CD14-positive monocyte (primary cell): ENCODE results near the gene PPP2R1A. TPM values are rescaled to one million over a fixed set of nuclear protein-coding genes. Genes with fewer than 3 reads are reported as not detected.

Source experiments
- DNase-seq, 3 donors: peaks; one replicate each; pipeline ENCODE4 v3.0.0-alpha.2; 2011 to 2022
- H2AFZ ChIP-seq: 2 replicates; pipeline ENCODE4 v1.6.0; 2012; ENCODE audit warnings: mild to moderate bottlenecking, low read depth, low read length, inconsistent platforms; ENCODE audit not compliant: insufficient read depth, poor library complexity, severe bottlenecking
- H3K27ac ChIP-seq, 2 donors: 1 replicate in 1 of 2; 2 replicates in 1 of 2; pipeline ENCODE4 v1.5.1; 2012 to 2013; ENCODE audit warnings: low read length in 2 of 2, control low read depth in 1 of 2, inconsistent platforms in 1 of 2, low read depth in 1 of 2, mild to moderate bottlenecking in 1 of 2
- H3K27me3 ChIP-seq, 2 donors: one replicate each; pipeline versions ENCODE4 v1.6.0 to v1.6.1; 2011 to 2013; ENCODE audit warnings: low read length in 2 of 2; ENCODE audit not compliant: control insufficient read depth in 2 of 2, insufficient read depth in 2 of 2
- H3K36me3 ChIP-seq, 2 donors: replicated peaks in 1 of 2; 1 replicate in 1 of 2; 2 replicates in 1 of 2; pipeline versions ENCODE4 v1.5.1 to v1.6.1; 2012 to 2013; ENCODE audit warnings: low read length in 2 of 2, control low read depth in 1 of 2, inconsistent platforms in 1 of 2, mild to moderate bottlenecking in 1 of 2; ENCODE audit not compliant: insufficient read depth in 2 of 2, control insufficient read depth in 1 of 2
- H3K4me1 ChIP-seq, 2 donors: 1 replicate in 1 of 2; 2 replicates in 1 of 2; pipeline versions ENCODE4 v1.5.1 to v1.6.1; 2012 to 2013; ENCODE audit warnings: low read length in 2 of 2, control low read depth in 1 of 2, inconsistent platforms in 1 of 2, mild to moderate bottlenecking in 1 of 2, moderate library complexity in 1 of 2; ENCODE audit not compliant: insufficient read depth in 2 of 2, control insufficient read depth in 1 of 2
- H3K4me2 ChIP-seq: replicated peaks from 2 replicates; pipeline ENCODE3; 2012; ENCODE audit warnings: low read length, moderate library complexity, mild to moderate bottlenecking; ENCODE audit not compliant: poor library complexity, severe bottlenecking; ENCODE audit errors: extremely low read depth
- H3K4me3 ChIP-seq, 3 experiments: fragments of 200-600 bp in 1 of 3; sonication (generic) in 1 of 3; replicated peaks in 1 of 3; 1 replicate in 2 of 3; 2 replicates in 1 of 3; pipeline ENCODE4 v1.5.1; 2011 to 2013; ENCODE audit warnings: low read length in 3 of 3, mild to moderate bottlenecking in 3 of 3, control low read depth in 2 of 3, low read depth in 2 of 3, inconsistent platforms in 1 of 3, moderate library complexity in 1 of 3
- H3K79me2 ChIP-seq: 2 replicates; pipeline ENCODE4 v1.6.0; 2012; ENCODE audit warnings: mild to moderate bottlenecking, control low read depth, inconsistent platforms, low read length, moderate library complexity; ENCODE audit not compliant: insufficient read depth
- H3K9ac ChIP-seq: 2 replicates; pipeline ENCODE4 v1.6.0; 2017; ENCODE audit warnings: low read length, mild to moderate bottlenecking; ENCODE audit not compliant: insufficient read depth, poor library complexity, severe bottlenecking
- H3K9me3 ChIP-seq, 2 donors: replicated peaks in 1 of 2; 1 replicate in 1 of 2; 2 replicates in 1 of 2; pipeline versions ENCODE4 v1.5.1 to v1.6.1; 2012 to 2013; ENCODE audit warnings: low read length in 2 of 2, control low read depth in 1 of 2; ENCODE audit not compliant: control insufficient read depth in 1 of 2, insufficient read depth in 1 of 2
- H4K20me1 ChIP-seq: 2 replicates; pipeline ENCODE4 v1.6.0; 2012; ENCODE audit warnings: mild to moderate bottlenecking, low read length, control low read depth, moderate library complexity; ENCODE audit not compliant: insufficient read depth
- H3K27ac Mint-ChIP-seq, 7 donors: one replicate each; pipeline ENCODE4 v1.8.0; 2020; ENCODE audit warnings: mild to moderate bottlenecking in 7 of 7, mixed read lengths in 7 of 7, moderate library complexity in 6 of 7, inconsistent platforms in 2 of 7
- H3K27me3 Mint-ChIP-seq, 3 donors: one replicate each; pipeline ENCODE4 v1.8.0; 2021 to 2022; ENCODE audit warnings: low read depth in 3 of 3, mild to moderate bottlenecking in 3 of 3, mixed read lengths in 3 of 3, moderate library complexity in 3 of 3, inconsistent platforms in 1 of 3
- H3K36me3 Mint-ChIP-seq, 2 donors: one replicate each; pipeline ENCODE4 v1.8.0; 2020; ENCODE audit warnings: mixed read lengths in 2 of 2, inconsistent platforms in 1 of 2, mild to moderate bottlenecking in 1 of 2
- H3K4me1 Mint-ChIP-seq: one replicate; pipeline ENCODE4 v1.8.0; 2020; ENCODE audit warnings: mild to moderate bottlenecking, mixed read lengths
- H3K4me3 Mint-ChIP-seq, 2 donors: one replicate each; pipeline ENCODE4 v1.8.0; 2020; ENCODE audit warnings: mild to moderate bottlenecking in 2 of 2, mixed read lengths in 2 of 2, moderate library complexity in 1 of 2
- H3K9me3 Mint-ChIP-seq, 7 donors: one replicate each; pipeline ENCODE4 v1.8.0; 2020 to 2022; ENCODE audit warnings: mixed read lengths in 7 of 7, mild to moderate bottlenecking in 6 of 7, moderate library complexity in 6 of 7, inconsistent platforms in 2 of 7
- CTCF ChIP-seq: fragments of 200-600 bp; IDR thresholded peaks from one replicate; pipeline ENCODE4 v1.8.0; 2022; ENCODE audit warnings: antibody characterized with exemption, mild to moderate bottlenecking
- WGBS: methylation state at CpG from one replicate; pipeline ENCODE4 v1.1.5; 2013; ENCODE audit warnings: missing lambda C conversion rate; ENCODE audit not compliant: insufficient coverage; 5-methylcytosine and 5-hydroxymethylcytosine counted together
- intact Hi-C, 2 donors: fragments of 100-400 bp; cut with micrococcal nuclease; formaldehyde crosslinking; loops; one replicate each; pipeline versions ENCODE4 v1.15.0 to v1.15.1; 2023
- polyA plus RNA-seq, 3 donors: library from polyadenylated mRNA; depleted of rRNA in 1 of 3; unstranded in 2 of 3; stranded (reverse) in 1 of 3; fragments of 300-500 nt in 2 of 3; fragments of >200 nt in 1 of 3; fragmentation: Illumina TruSeq in 2 of 3; gene quantifications; 1 replicate in 2 of 3; 2 replicates in 1 of 3; pipeline ENCODE4 v1.2.3, GENCODE V29; 2012 to 2021

The PPP2R1A gene
- polyA plus RNA-seq, 3 donors, result 79.9 to 151 (median 127) TPM

- Histone ChIP-seq H3K4me1 (no peaks in the 10 kb centered on the region), H3K4me2 (no peak overlapping the region), H3K9me3 (no peaks in the 10 kb centered on the region), H3K27me3 (no peaks in the 10 kb centered on the region), H2AFZ (no peak overlapping the region), H3K36me3 (peaks cover 23 to 27% of the 10 kb centered on the region in 2 donors), H3K9ac (no peak overlapping the region), H4K20me1 (no peaks in the 10 kb centered on the region), H3K4me3 (no peak overlapping the region), H3K79me2 (no peaks in the 10 kb centered on the region), H3K27ac (no peak overlapping the region)
- H3K4me3 Mint-ChIP-seq, result no peak overlapping the region
- H3K27me3 Mint-ChIP-seq, result peaks cover 2 to 6% (median 3%) of the 10 kb centered on the region in 3 donors
- H3K27ac Mint-ChIP-seq, result peak overlapping the region in 1 of 7 donors; percentile 39
- intact Hi-C loops, result no loop called here
- 100% methylated on average over 2 of the region's 3 CpGs for WGBS
- no peaks in the 10 kb centered on the region for H3K4me1 Mint-ChIP-seq
- no peaks in the 10 kb centered on the region for H3K9me3 Mint-ChIP-seq
- peaks cover 20 to 27% of the 10 kb centered on the region in 2 donors for H3K36me3 Mint-ChIP-seq
- DNase-seq, result no peak
- TF ChIP-seq CTCF, result no peak
Observed at GRCh38 chr19:52231154-52231910, 41.5 kb downstream of the PPP2R1A start.

- WGBS, result no CpG with 5 or more reads among the region's 2 CpGs
- no peaks in the 10 kb centered on the region for H3K27me3 ChIP-seq
- no peaks in the 10 kb centered on the region for H3K36me3 ChIP-seq
- intact Hi-C loops, result no loop called here
- no peak overlapping the region for H2AFZ ChIP-seq
- H3K9me3 Mint-ChIP-seq, result no peaks in the 10 kb centered on the region
- TF ChIP-seq CTCF, result no peak
- H3K36me3 Mint-ChIP-seq, result peaks cover 0 to 3% of the 10 kb centered on the region in 2 donors
- no peak overlapping the region for H3K27ac Mint-ChIP-seq
- no peaks in the 10 kb centered on the region for H3K4me1 ChIP-seq
- H3K9me3 ChIP-seq, result no peaks in the 10 kb centered on the region
- no peaks in the 10 kb centered on the region for H3K79me2 ChIP-seq
- DNase-seq, result no peak
- H3K9ac ChIP-seq, result no peak overlapping the region
- H3K4me2 ChIP-seq, result no peak overlapping the region
- no peak overlapping the region for H3K27ac ChIP-seq
- no peak overlapping the region for H3K4me3 Mint-ChIP-seq
- peaks cover 2 to 6% (median 4%) of the 10 kb centered on the region in 3 donors for H3K27me3 Mint-ChIP-seq
- H3K4me3 ChIP-seq, result no peak overlapping the region
- no peaks in the 10 kb centered on the region for H3K4me1 Mint-ChIP-seq
- H4K20me1 ChIP-seq, result no peaks in the 10 kb centered on the region
Observed at GRCh38 chr19:52234406-52234805, 44.6 kb downstream of the PPP2R1A start.
